GM12801 (cell line): ENCODE results near the gene RPS14.

Experiments
- CTCF ChIP-seq: IDR thresholded peaks from one replicate; pipeline ENCODE4 v1.5.1; 2011; ENCODE audit warnings: control low read depth; ENCODE audit not compliant: insufficient read length; ENCODE audit errors: extremely low read depth

RPS14 gene

GRCh38 chr5:150449517-150450339 lies at the start of gene RPS14:
TSS of gene RPS14 (minus strand) at chr5:150449739. CDS start at chr5:150447733, 2,006 bp downstream.
- TF ChIP-seq CTCF = peak; percentile 2

- TF ChIP-seq CTCF = no peak
Observed at GRCh38 chr5:150498971-150499370, 49.4 kb upstream of the RPS14 start.

- TF ChIP-seq CTCF = no peak
Observed at GRCh38 chr5:150498501-150498900, 49.0 kb upstream of the RPS14 start.

GRCh38 chr5:150497989-150498317 lies 48.4 kb upstream of the RPS14 start:
- TF ChIP-seq CTCF = no peak

GRCh38 chr5:150497274-150497988 lies 47.9 kb upstream of the RPS14 start:
- TF ChIP-seq CTCF = no peak

- no peak for TF ChIP-seq CTCF
Observed at GRCh38 chr5:150496534-150496933, 47.0 kb upstream of the RPS14 start.

- TF ChIP-seq CTCF = no peak
Observed at GRCh38 chr5:150496098-150496497, 46.6 kb upstream of the RPS14 start.
